Right lung (tissue), 5 donors: Measurements from ENCODE around the gene ZNF280C. TPM values are rescaled to one million over a fixed set of nuclear protein-coding genes. Genes with fewer than 3 reads are reported as not detected.
A peak's percentile ranks its signal among the peaks of the same experiment; 100 is the strongest.

Experiments used
- DNase-seq, 2 donors: peaks; one replicate each; pipeline ENCODE4 v3.0.0-alpha.2; 2013
- polyA plus RNA-seq, 5 donors: library from polyadenylated mRNA; unstranded; fragments of 120-200 nt; gene quantifications; one replicate each; pipeline versions ENCODE4 v1.2.1 to v1.2.3, GENCODE V29; 2013; ENCODE audit warnings: inconsistent platforms in 1 of 5, low replicate concordance in 1 of 5; ENCODE audit not compliant: insufficient read length in 5 of 5, insufficient read depth in 1 of 5

ZNF280C gene
- polyA plus RNA-seq, 5 donors, result 5.6 to 11.5 (median 8.9) TPM

GRCh38 chrX:130176942-130177341 lies 91.8 kb downstream of the ZNF280C start:
- DNase-seq, result no peak

DNA sequence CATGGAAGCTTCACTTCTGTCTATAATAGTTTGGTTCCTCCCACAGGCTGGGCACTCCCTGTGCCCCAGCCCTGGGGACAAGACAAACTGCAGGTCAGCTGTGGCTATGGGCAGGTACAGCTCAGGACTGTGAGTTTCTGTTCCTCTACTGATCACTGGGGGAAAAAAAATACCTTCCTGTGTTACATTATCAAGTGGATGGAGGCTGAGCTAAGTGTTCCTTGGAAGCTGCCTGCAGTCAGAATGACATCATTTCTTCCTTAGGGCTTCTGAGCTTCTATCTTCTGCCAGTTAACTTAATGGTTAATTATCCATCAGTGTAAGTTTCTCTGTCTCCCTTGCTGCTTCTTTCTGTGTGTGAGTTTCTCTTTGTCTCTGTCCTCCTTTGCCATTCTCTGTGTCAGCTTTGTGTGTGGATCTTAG lies 92.3 kb downstream of the ZNF280C start:
- no peak for DNase-seq

- DNase-seq, result no peak
Observed at GRCh38 chrX:130174937-130175336, 93.8 kb downstream of the ZNF280C start.

DNA sequence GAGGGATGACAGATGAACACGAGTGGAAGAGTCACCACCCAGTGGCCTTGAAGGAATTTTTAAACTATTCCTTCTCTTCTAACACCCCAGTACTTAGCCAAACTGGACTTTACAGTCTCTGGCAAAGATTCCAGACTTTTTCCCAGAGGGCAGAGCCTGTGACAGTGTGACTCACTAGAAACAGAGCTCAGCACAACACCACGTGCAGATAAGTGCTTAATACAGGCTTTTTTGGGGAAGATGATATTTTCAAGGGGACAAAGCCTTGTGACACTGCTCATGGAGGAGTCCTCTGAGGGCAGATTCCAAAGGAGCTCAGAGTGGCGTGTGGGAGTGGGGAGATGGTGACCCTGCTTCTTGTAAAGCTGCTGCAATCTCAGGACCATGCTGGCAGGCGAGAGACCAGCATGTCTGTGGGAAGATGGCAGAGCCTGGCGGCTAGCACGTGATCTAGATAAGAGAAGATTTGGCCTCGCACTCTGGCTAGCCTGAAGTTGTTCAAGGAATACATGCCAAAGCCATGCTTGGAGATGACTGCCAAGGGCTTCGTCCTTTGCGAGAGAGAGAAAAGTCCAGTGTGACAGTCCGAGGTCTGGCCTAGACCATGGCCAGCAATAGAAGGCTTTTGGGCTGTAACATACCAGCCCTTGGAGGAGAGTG lies 94.5 kb downstream of the ZNF280C start:
- DNase-seq, result no peak

DNA sequence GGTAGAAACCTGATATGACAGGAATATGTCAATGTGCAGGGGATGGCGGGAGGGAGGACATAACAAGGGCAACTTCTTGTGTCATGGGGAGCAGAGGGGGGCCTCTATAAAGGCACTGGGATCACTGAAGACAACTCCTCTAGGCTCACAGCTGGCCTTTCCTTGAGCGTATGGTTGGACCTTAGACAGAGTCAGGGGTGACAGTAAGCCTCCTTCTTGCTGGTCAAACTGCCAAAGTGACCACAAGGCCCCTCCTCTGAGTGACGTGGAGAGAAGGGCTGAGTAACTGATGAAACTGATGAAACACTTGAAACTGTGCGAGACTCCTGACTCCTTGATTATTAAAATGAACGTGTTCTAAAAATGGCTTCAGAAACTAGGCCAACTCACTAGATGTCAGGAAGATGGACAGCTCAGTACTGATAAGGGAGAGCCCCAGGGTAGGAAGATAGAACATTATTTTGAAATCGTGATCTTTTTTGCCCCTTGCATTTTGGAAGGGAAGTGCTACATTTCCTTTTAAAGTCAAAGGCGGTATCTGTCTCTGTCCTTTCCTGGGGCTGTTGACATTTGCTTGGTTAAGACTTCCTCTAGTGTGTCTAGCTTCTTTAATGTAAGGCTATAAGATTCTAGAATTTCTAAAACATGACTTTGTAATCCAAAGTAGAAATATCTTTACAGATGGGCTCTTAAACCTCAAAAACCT lies 95.4 kb downstream of the ZNF280C start:
- DNase-seq, result no peak

DNA sequence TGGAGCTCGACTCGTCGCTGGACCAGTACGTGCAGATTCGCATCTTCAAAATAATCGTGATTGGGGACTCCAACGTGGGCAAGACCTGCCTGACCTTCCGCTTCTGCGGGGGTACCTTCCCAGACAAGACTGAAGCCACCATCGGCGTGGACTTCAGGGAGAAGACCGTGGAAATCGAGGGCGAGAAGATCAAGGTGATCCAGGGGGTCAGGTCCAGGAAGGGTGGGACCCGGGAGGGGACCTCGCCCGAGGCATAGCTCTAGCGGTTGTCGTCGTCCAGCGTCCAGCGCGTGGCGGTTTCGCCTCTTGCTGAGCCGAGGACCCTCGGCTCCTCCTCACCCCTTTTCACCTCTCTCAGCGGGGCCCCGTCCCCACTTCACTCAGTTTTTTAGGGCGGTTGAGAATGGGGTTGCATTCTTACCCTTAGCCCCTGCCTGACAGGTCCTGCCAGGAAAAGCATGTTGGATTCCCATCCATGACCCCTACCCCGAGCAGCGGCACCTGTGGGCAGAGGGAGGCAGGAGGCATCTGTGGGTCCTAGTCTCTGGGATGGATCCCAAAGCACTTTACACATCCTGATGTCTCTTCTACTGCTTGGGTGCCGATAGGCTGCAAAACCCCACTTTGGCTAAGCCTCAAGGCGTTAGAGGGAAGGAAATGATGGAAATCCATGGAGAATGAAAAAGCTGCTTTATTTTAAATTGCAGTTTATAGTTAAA lies 96.4 kb downstream of the ZNF280C start:
- no peak for DNase-seq

GRCh38 chrX:130171446-130172126 lies 97.1 kb downstream of the ZNF280C start, which contains the start of gene RAB33A:
Gene RAB33A, plus strand, starts transcription at chrX:130171962. Its CDS starts 101 bp downstream, at chrX:130172063.
- DNase-seq, result no peak

- DNase-seq, result no peak
Observed at GRCh38 chrX:130170752-130171445, 97.8 kb downstream of the ZNF280C start.

DNA sequence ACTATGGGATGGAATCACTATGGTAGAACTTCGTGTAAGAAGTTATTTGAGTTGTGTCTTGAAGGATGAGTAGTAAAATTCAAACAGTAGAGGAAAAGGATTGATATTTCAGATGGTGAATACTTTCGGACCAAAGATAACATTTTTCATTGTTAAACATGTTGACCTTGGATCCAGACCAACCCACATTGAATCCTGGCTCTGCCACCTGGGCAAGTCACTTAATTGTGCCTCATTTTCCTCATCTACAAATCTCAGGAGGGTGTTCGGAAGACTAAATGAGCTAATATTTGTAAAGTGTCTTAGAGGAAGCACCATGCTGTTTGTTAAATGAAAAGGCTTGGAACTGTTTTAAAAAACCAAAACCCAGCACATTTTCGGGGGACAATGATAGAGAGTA lies 101.7 kb downstream of the ZNF280C start:
- DNase-seq, result no peak

GRCh38 chrX:130166503-130166777 lies 102.3 kb downstream of the ZNF280C start:
- no peak for DNase-seq

- DNase-seq, result peak; percentile 90 to 92
Observed at GRCh38 chrX:130165703-130166502, 102.8 kb downstream of the ZNF280C start, which contains the start of gene AIFM1. Gene AIFM1, minus strand, starts transcription at chrX:130165841. Its CDS starts 185 bp downstream, at chrX:130165656.

- no peak for DNase-seq
Observed at GRCh38 chrX:130165181-130165702, 103.5 kb downstream of the ZNF280C start.

DNA sequence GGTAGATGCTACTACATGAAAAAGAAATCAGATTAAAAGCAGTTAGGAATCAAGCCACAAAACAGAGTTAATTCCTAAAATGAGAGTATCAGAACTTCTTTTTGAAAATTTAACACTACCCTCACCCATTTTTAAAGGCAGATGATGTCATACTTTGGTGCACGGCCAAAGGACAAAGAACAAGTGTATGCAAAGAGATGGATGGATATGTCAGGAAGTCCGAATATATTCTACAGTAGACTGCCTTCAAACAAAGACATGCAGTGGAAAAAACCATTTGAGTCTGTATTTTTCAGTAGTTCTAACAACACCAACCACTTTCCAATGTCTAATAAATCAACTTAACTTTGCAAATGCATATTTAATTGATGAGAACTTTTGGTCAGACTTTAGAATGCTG lies 105.3 kb downstream of the ZNF280C start:
- no peak for DNase-seq

GRCh38 chrX:130162094-130162735 lies 106.5 kb downstream of the ZNF280C start:
- no peak for DNase-seq

- no peak for DNase-seq
Observed at GRCh38 chrX:130159776-130160175, 108.9 kb downstream of the ZNF280C start.

DNA sequence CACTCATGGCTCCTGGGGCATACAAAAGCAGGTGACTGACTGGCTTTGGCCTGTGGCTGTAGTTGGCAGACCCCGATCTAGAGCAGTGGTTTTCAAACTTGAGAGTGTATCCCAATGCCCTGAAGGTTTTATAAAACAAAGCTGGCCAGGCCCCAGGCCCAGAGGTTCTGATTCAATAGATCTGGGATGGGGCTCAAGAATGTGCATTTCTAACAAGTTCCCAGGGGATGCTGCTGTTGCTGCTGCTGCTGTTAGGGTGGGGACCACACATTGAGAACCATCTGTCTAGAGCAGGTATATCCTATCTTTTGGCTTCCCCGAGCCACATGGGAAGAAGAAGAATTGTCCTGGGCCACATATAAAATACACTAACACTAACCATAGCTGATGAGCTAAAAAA lies 110.4 kb downstream of the ZNF280C start:
- DNase-seq, result no peak

GRCh38 chrX:130155564-130155963 lies 113.1 kb downstream of the ZNF280C start:
- no peak for DNase-seq
